ENCODE measurements around the gene USP15.

DNA sequence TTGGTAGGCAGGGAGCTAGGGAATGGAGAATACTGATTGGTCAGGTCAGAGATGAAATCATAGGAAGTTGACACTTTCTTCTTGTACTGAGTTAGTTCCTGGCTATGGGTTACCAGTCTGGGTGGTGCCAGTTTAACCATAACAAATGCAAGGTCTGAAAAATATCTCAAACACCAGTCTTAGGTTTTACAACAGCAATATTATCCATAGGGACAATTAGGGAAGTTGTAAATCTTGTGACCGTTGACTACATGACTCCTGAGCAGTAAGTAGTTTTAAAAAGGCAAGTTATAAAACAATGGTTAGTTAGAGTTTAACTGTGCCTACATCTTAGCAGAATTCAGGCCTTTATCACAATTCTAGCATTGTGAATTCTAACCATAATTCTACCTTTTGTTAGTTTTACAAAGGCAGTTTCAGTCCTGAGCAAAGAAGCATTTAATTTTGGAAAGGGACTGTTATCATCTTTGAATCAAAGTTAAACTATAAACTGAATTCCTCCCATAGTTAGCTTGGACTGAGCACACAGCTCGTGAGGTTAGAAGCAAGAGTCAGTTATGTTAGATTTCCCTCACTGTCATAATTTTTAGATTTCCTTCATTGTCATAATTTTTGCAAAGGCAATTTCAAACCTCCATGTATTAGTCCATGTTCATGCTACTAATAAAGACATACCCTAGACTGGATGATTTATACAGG, 186.7 kb downstream of the USP15 start:
- TF ChIP-seq POLR2A (IDR thresholded peaks at IDR 0.05; ENCODE audit: extremely low read depth, insufficient read length) (no peak), CTCF (IDR thresholded peaks at IDR 0.05; ENCODE audit: low read depth, low read length) (no peak), MYC (IDR thresholded peaks at IDR 0.05; ENCODE audit: low read depth, low read length) (no peak), MAX (IDR thresholded peaks at IDR 0.05; ENCODE audit: low read depth, low read length) (no peak)
